SH-SY5Y (cell line): Measurements from ENCODE around the gene OGFOD1.

Experiments used
- GATA2 ChIP-seq: IDR thresholded peaks from 2 replicates; pipeline ENCODE4 v1.6.1; 2011; ENCODE audit warnings: mild to moderate bottlenecking, low read depth, low read length
- GATA3 ChIP-seq: IDR thresholded peaks from 2 replicates; pipeline ENCODE4 v1.6.1; 2011; ENCODE audit warnings: low read depth, mild to moderate bottlenecking, low read length, moderate library complexity

- no peak for TF ChIP-seq GATA2
- no peak for TF ChIP-seq GATA3
Observed at GRCh38 chr16:56506941-56507340, 55.6 kb downstream of the OGFOD1 start.
